Measurements from ENCODE around the gene TMEM107.

The TMEM107 gene

DNA sequence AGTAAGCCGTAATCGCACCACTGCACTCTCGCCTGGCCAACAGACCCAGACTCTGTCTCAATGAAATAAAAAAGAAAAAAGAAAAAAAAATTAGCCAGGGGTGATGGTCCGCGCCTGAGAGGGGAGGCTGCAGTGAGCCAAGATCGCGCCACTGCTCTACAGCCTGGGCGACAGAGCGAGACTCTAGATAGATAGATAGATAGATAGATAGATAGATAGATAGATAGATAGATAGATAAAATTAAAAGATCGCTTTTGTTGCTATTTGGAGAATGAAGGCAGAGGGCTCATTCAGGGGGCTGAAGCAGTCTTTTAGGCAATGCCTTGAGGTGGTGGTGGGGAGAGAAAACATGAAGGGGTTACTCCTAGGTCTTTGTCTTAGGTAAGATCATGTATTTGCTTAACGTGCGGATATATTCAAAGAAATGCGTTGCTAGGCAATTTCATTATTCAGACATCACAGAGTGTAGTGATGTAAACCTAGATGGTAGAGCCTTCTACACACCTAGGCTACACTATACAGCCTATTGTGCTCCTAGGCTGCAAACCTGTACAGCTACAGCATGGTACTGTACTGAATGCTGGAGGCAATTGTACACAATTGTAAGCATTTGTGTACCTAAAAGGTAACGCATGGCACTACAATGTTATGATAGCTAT lies 47.9 kb downstream of the TMEM107 start:
- DNase-seq: no peak

DNA sequence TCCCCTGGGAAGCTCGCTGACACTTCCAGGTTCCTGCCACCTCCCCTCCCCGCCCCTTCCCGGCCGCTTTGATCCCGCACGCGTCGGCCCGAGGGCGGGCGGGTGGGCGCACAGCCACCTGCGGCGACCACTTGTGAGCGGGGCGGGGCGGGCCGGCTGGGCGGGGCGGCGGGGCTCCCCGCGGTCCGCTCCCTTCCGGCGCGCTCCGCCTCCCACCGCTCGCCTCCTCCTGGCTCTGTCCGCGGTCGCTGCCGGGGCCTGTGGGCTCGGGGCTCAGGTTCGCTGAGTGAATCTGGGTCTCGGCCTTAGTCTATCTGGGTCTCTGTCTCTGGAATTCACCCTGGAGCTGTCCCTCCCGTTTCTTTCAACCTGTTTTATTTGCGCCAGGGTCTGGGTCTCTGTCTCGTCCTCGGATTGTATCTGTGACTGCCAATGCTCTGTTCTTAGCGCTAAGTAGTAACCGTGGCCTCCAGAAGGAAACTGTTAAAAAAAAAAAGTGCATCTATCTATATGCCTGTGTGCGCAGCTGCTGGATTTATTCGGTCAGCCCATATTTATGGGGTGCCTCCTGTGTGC lies 49.6 kb downstream of the TMEM107 start:
- DNase-seq: peak; percentile 59

DNA sequence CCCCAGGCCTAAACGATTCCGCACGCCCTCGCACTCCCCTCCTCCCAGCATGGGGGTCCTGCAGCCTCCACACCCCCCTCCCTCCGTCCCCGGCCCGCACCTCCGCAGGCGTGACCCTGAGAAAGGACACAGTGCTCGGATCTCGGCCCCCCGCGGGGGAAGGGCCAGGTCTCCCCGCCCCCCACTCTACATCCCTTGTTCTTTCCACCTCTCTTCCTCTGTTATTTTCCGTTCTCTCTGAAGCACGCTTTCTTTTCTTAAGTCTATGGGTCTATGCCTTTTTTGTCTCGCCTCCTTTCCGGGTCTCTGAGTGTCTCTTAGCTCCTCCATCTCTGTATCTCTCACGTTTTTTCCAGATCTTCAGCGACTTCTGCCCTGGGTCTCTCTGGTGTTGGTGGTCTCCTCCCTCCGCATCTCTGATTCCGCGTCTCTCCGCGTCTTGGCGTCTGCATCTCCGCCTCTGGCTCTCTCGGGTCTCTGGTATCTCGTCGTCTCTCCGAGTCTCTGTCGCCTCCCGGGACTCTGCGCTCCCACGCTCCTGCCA lies 50.2 kb downstream of the TMEM107 start:
- DNase-seq: no peak

DNA sequence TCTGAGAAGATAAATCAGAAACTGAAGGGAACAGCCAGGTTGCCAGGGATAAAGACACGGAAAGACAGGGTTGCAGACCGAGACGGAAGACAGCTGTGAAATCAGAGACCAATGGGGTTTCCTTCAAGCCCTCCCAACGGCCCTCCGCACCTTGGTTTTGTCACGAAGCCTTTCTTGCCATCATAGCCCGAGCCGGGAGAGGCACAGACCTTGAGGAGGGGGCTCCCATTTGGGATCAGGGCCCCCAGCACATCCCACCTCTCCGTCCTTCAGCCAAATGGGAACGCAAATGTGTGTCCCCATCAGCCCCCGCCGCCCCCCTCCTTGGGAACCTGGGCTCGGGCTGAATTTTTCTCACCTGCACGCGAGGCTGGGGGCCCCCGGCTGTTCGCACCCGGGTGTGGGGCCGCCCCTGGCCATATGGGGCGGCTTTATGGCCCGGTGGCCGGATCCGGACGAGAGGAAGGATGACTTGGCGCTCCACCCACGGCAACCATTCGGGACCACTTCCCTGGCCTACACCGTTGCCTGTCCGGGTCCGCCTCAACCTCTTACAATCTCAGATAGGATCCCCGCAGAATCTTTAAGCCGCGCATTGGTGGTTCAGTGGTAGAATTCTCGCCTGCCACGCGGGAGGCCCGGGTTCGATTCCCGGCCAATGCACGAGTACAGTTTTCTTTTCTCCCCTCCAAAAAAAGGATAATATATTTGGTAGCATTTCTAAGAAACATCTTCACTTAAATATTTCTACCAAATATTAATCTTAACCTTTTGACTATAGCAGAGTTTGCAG lies 50.8 kb downstream of the TMEM107 start:
- peak; percentile 92 for DNase-seq

DNA sequence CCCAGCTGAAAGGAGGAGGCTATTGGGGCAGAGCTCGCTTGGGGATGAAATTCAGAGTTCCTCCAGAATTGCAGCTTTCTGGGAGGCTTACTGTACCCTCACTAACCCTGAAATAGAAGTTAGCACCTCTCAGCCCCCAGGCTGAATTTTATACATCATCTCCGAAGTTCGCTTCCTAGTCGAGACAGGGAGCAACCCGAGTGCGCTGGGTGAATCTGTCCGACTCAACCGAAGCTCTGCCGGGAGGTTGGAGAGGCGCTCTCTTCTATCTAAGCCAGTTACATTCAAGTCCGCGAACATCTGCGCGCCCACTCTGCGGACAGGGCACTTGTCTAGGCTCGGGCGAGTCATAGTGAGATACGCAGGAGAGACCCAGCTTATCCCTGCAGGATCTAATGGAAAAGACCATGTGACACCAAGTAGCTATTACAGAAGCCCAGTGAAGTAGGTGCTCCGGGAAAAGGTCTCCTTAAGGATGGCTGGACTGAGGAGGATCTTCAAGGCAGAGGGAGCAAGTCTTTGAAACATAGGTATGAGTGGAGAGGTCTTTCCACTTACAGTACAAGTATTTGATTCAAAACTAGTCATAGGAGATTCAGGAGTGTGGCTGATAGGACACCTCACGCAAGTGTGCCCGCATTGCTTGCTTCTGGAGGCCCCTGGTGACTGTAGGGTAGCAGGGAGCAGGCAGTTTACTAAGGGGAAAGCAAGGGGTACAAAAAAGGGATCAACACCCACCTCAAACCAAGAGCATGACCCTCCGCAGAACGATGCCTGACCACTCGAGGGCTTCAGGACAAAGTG lies 51.6 kb downstream of the TMEM107 start:
- DNase-seq: peak; percentile 14

DNA sequence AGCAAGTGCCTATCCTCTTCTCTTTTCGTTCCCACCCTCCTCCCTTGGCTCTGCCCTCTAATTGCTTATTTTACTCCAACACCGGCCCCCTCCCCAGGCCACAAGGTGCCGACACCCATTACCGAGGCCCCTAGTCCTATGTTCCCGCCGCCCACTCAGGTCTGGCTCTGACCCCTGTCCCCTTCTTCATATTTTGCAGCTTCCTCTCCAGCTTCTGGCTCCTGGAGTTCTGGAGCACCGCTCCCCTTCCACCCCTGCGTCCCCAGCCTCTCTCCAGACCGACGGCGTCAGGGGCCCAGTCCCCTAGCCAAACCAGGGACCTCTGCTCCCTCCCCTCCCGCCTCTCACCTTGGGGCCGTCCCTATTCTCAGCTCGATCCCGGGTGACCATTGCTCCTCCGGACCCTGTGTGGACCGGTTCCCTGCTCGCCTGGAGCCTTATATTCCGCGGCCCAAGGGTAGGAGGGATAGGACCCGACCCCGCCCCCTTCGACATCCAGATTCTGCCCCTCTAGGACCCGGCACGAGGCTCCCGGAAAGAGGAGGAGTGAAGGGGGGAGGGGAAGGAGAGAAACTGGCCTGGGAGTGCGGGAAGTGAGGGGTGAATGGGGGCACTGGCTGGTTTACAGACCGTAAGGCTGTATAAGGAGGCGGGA lies 52.4 kb downstream of the TMEM107 start, which contains the start of gene HES7:
TSS of gene HES7 (minus strand) at position 412 of the 655 bp plus-strand sequence. CDS start at position 390, 22 bp downstream.
- peak; percentile 11 for DNase-seq

DNA sequence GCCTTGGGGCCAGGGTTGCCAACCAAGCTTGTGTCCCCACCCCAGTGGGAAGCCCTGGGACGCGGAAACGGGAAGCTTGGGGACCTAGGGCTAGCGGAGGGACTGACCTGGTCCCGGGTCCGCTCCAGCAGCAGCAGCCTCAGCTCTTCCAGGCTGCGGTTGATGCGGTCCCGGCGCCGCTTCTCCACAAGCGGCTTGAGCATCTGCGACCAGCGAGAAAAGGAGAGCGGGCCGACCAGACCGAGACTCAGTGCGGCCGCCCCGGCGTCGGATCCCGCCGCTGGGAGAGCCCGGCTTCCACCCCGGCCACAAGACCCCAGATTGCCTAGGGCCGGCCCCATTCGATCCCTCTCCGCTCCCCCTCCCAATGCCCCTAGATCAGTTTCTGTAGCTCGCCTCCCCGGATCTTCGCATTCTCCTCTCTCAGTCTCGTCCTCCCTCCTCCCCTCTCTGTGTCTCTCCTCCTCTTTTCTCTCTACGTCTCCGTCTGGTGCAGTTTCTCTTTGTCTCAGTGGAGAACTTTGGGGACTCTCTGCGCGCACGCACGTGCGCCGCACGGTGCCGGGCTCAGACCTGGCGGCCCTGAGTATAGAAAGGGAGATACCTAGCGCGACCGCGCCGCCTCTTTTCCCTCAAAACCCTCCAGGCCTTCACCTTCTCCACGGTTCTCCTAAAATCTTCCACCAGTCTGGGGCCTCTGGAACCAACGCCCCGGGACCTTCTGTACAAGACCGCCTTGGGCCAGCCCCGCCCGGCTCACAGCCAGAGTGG lies 53.1 kb downstream of the TMEM107 start:
- peak; percentile 49 for DNase-seq

Measured in stimulated activated CD4-positive, alpha-beta T cell treated with anti-CD3 and anti-CD28 coated beads, Interleukin-12 subunit alpha, Interleukin-12 subunit beta, amount 100 ng/mL, for 4 hours (primary cell).